ENCODE measurements around the gene TPP1.

TPP1 gene

GRCh38 chr11:6566704-6567370 is 52.4 kb downstream of the TPP1 start:
- no peak for FAIRE-seq
- no peak for DNase-seq (ENCODE audit: insufficient read length, low spot score)

- FAIRE-seq (no peak), DNase-seq (ENCODE audit: insufficient read length, low spot score) (no peak)
Observed at GRCh38 chr11:6565988-6566703, 53.1 kb downstream of the TPP1 start.

- FAIRE-seq = no peak
- no peak for DNase-seq (ENCODE audit: insufficient read length, low spot score)
Observed at GRCh38 chr11:6565325-6565724, 53.9 kb downstream of the TPP1 start.

- DNase-seq (ENCODE audit: insufficient read length, low spot score) (no peak), FAIRE-seq (no peak)
Observed at GRCh38 chr11:6563667-6564066, 55.6 kb downstream of the TPP1 start.

GRCh38 chr11:6563121-6563619 is 56.1 kb downstream of the TPP1 start:
- DNase-seq (ENCODE audit: insufficient read length, low spot score) (no peak), FAIRE-seq (no peak)

All from HTR-8/SVneo (cell line).